OCI-LY1 (cell line): ENCODE results near the gene ADTRP.

ENCODE experiments used
- EZH2 ChIP-seq: fragments of 200-600 bp; sonication (generic), shearing (Covaris generic); IDR thresholded peaks from 2 replicates; pipeline ENCODE4 v1.8.0; 2017; ENCODE audit warnings: borderline replicate concordance, mixed run types, mild to moderate bottlenecking, antibody characterized with exemption, low read length, moderate library complexity, mixed read lengths
- TF ChIP-seq, protein P1 (sequence below): fragments of 200-600 bp; sonication (generic), shearing (Covaris generic); IDR thresholded peaks from 2 replicates; pipeline ENCODE4 v1.5.1; 2017; ENCODE audit warnings: mild to moderate bottlenecking, antibody characterized with exemption, low read length, moderate library complexity, mixed read lengths

DNA sequence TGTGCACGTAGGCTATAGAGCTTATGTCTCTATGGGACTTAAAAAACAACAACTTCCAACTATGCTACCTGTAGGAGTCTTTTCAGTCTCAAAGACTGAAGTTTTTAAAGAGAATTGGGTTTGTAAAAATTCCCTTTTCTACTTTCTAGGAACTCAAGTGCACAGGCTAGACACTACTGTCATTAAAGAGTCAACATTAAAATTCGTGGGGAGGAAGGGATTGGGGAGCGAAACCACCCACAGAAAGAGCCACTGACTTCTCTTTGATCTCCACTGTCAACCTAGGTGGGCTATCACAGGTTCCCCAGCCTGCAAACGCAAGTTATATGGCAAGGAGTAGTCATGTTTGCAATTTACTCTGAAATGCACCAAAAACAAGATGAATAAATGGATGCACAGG is 37.7 kb downstream of the ADTRP start:
- TF ChIP-seq, protein P1, sequence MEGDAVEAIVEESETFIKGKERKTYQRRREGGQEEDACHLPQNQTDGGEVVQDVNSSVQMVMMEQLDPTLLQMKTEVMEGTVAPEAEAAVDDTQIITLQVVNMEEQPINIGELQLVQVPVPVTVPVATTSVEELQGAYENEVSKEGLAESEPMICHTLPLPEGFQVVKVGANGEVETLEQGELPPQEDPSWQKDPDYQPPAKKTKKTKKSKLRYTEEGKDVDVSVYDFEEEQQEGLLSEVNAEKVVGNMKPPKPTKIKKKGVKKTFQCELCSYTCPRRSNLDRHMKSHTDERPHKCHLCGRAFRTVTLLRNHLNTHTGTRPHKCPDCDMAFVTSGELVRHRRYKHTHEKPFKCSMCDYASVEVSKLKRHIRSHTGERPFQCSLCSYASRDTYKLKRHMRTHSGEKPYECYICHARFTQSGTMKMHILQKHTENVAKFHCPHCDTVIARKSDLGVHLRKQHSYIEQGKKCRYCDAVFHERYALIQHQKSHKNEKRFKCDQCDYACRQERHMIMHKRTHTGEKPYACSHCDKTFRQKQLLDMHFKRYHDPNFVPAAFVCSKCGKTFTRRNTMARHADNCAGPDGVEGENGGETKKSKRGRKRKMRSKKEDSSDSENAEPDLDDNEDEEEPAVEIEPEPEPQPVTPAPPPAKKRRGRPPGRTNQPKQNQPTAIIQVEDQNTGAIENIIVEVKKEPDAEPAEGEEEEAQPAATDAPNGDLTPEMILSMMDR = no peak
- TF ChIP-seq EZH2 = no peak
